Breast epithelium (tissue), 3 donors: Measurements from ENCODE around the gene TPD52L1.

Experiments used
- POLR2AphosphoS5 ChIP-seq, 3 donors: sonication (generic); formaldehyde crosslinking; IDR thresholded peaks; one replicate each; pipeline ENCODE4 v1.6.1; 2017; ENCODE audit warnings: antibody characterized with exemption in 3 of 3
- TF ChIP-seq, protein P1 (sequence below), 3 donors: fragments of 450-650 bp; IDR thresholded peaks; one replicate each; pipeline ENCODE4 v1.5.1; 2016 to 2017; ENCODE audit warnings: antibody characterized with exemption in 3 of 3, mild to moderate bottlenecking in 3 of 3, moderate library complexity in 3 of 3

GRCh38 chr6:125237764-125238163 lies 84.2 kb downstream of the TPD52L1 start:
- TF ChIP-seq, protein P1, sequence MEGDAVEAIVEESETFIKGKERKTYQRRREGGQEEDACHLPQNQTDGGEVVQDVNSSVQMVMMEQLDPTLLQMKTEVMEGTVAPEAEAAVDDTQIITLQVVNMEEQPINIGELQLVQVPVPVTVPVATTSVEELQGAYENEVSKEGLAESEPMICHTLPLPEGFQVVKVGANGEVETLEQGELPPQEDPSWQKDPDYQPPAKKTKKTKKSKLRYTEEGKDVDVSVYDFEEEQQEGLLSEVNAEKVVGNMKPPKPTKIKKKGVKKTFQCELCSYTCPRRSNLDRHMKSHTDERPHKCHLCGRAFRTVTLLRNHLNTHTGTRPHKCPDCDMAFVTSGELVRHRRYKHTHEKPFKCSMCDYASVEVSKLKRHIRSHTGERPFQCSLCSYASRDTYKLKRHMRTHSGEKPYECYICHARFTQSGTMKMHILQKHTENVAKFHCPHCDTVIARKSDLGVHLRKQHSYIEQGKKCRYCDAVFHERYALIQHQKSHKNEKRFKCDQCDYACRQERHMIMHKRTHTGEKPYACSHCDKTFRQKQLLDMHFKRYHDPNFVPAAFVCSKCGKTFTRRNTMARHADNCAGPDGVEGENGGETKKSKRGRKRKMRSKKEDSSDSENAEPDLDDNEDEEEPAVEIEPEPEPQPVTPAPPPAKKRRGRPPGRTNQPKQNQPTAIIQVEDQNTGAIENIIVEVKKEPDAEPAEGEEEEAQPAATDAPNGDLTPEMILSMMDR (IDR thresholded peaks at IDR 0.05), result no peak
- TF ChIP-seq POLR2AphosphoS5 (IDR thresholded peaks at IDR 0.05), result no peak
